K562 (cell line): ENCODE results near the gene DENR. TPM values are rescaled to one million over a fixed set of nuclear protein-coding genes. Genes with fewer than 3 reads are reported as not detected.
A peak's percentile ranks its signal among the peaks of the same experiment; 100 is the strongest.

ENCODE experiments used
- CEBPZ ChIP-seq: fragments of 150-350 bp; IDR thresholded peaks from 2 replicates; pipeline ENCODE4 v1.6.1; 2014; ENCODE audit warnings: low read depth, mild to moderate bottlenecking, low read length, borderline replicate concordance
- CREM ChIP-seq: IDR thresholded peaks from 2 replicates; pipeline ENCODE4 v1.6.1; 2014; ENCODE audit warnings: antibody characterized with exemption, low read depth
- GABPA ChIP-seq: fragments of 200-800 bp; sonication (Bioruptor generic); conservative IDR thresholded peaks from 2 replicates; pipeline ENCODE4 v1.6.1; 2016; ENCODE audit warnings: low read depth, missing genetic modification characterization, missing compliant biosample characterization
- KLF6 ChIP-seq: fragments of 250-450 bp; sonication (Bioruptor Pico); IDR thresholded peaks from 2 replicates; pipeline ENCODE4 v1.4.0; 2020; ENCODE audit warnings: mild to moderate bottlenecking, moderate library complexity, borderline replicate concordance
- MNT ChIP-seq, 2 experiments: fragments of 450-650 bp; conservative IDR thresholded peaks; 2 replicates each; pipeline ENCODE4 v1.6.1; 2017; ENCODE audit warnings: mild to moderate bottlenecking in 2 of 2, moderate library complexity in 2 of 2
- NBN ChIP-seq: fragments of 450-650 bp; IDR thresholded peaks from 2 replicates; pipeline ENCODE4 v1.6.1; 2016; ENCODE audit warnings: low read depth, mild to moderate bottlenecking
- SMAD1 ChIP-seq: fragments of 150-350 bp; IDR thresholded peaks from 2 replicates; pipeline ENCODE4 v1.6.1; 2014; ENCODE audit warnings: low read length, low read depth; ENCODE audit not compliant: partially characterized antibody
- STAT6 ChIP-seq: sonication (generic); formaldehyde crosslinking; IDR thresholded peaks from 2 replicates; pipeline ENCODE4 v1.8.1; 2023; ENCODE audit warnings: mild to moderate bottlenecking, missing genetic modification reagents
- TCF7L2 ChIP-seq: fragments of 150-350 bp; IDR thresholded peaks from 2 replicates; pipeline ENCODE4 v1.6.1; 2016; ENCODE audit warnings: low read depth, mild to moderate bottlenecking, low read length, moderate library complexity
- YY1 ChIP-seq, 3 experiments: IDR thresholded peaks; 2 replicates each; pipeline ENCODE4 v1.6.1; 2011; ENCODE audit warnings: low read length in 2 of 3, mild to moderate bottlenecking in 2 of 3, moderate library complexity in 2 of 3, borderline replicate concordance in 1 of 3, control low read depth in 1 of 3, low read depth in 1 of 3; ENCODE audit not compliant: insufficient read depth in 3 of 3, insufficient replicate concordance in 2 of 3, control insufficient read depth in 1 of 3, insufficient read length in 1 of 3; ENCODE audit errors: extremely low read depth in 1 of 3
- polyA plus RNA-seq, 8 experiments: library from polyadenylated mRNA; depleted of rRNA in 4 of 8; stranded (reverse) in 5 of 8; unstranded in 3 of 8; fragments of >200 nt; fragmentation: Nextera tagmentation in 2 of 8; fragmentation: Illumina TruSeq in 1 of 8; extraction: Ambion mirVana in 2 of 8; extraction: Trizol in 1 of 8; gene quantifications; 2 replicates each; pipeline versions ENCODE4 v1.2.1 to v1.2.3, GENCODE V29; 2011 to 2014; ENCODE audit warnings: inconsistent platforms in 1 of 8, missing spikeins in 1 of 8
- total RNA-seq, 7 experiments: library from RNA; depleted of rRNA in 6 of 7; stranded (reverse); fragments of >200 nt in 6 of 7; fragmentation: Illumina TruSeq in 2 of 7; extraction: Trizol in 2 of 7; gene quantifications; 2 replicates each; pipeline versions ENCODE4 v1.2.1 to v1.2.3, GENCODE V29; 2011 to 2021; ENCODE audit warnings: low replicate concordance in 1 of 7
- TF ChIP-seq, protein P1 (sequence below): fragments of 450-650 bp; IDR thresholded peaks from 2 replicates; pipeline ENCODE4 v1.6.1; 2016; ENCODE audit warnings: mild to moderate bottlenecking
- TF ChIP-seq, protein P2 (sequence below): IDR thresholded peaks from 2 replicates; pipeline ENCODE4 v1.6.1; 2016; ENCODE audit warnings: missing genetic modification characterization, missing compliant biosample characterization

The DENR gene
- total and polyA plus RNA-seq, 9 of the 15 experiments (the other 6 are each of a cell fraction or from before 2014, with no cell fraction given) = 32.5 to 77.4 (median 54.7) TPM

- TF ChIP-seq MNT (conservative IDR thresholded peaks at IDR 0.05) (peak; percentile 89 to 94), YY1 (IDR thresholded peaks at IDR 0.05; ENCODE audit: borderline replicate concordance in 1 of 3, control insufficient read depth in 1 of 3, extremely low read depth in 1 of 3, insufficient read depth in 3 of 3, insufficient read length in 1 of 3, insufficient replicate concordance in 2 of 3, low read depth in 1 of 3, low read length in 2 of 3) (peak in 2 of 3 experiments; percentile 41 to 44), KLF6 (0 out of 2 replicates have a peak, but pooled peaks have one; percentile 30), GABPA (tag) (peak; percentile 75), CEBPZ (0 out of 2 replicates have a peak, but pooled peaks have one; percentile 20), TCF7L2 (peak; percentile 63; the same call in 1 of the 2 replicates), SMAD1 (peak; percentile 68), CREM (peak; percentile 78), NBN (0 out of 2 replicates have a peak, but pooled peaks have one; percentile 35), STAT6 (CRISPR knock-in tag) (no peak)
- TF ChIP-seq, protein P1, sequence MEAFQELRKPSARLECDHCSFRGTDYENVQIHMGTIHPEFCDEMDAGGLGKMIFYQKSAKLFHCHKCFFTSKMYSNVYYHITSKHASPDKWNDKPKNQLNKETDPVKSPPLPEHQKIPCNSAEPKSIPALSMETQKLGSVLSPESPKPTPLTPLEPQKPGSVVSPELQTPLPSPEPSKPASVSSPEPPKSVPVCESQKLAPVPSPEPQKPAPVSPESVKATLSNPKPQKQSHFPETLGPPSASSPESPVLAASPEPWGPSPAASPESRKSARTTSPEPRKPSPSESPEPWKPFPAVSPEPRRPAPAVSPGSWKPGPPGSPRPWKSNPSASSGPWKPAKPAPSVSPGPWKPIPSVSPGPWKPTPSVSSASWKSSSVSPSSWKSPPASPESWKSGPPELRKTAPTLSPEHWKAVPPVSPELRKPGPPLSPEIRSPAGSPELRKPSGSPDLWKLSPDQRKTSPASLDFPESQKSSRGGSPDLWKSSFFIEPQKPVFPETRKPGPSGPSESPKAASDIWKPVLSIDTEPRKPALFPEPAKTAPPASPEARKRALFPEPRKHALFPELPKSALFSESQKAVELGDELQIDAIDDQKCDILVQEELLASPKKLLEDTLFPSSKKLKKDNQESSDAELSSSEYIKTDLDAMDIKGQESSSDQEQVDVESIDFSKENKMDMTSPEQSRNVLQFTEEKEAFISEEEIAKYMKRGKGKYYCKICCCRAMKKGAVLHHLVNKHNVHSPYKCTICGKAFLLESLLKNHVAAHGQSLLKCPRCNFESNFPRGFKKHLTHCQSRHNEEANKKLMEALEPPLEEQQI = no peak
- TF ChIP-seq, protein P2, sequence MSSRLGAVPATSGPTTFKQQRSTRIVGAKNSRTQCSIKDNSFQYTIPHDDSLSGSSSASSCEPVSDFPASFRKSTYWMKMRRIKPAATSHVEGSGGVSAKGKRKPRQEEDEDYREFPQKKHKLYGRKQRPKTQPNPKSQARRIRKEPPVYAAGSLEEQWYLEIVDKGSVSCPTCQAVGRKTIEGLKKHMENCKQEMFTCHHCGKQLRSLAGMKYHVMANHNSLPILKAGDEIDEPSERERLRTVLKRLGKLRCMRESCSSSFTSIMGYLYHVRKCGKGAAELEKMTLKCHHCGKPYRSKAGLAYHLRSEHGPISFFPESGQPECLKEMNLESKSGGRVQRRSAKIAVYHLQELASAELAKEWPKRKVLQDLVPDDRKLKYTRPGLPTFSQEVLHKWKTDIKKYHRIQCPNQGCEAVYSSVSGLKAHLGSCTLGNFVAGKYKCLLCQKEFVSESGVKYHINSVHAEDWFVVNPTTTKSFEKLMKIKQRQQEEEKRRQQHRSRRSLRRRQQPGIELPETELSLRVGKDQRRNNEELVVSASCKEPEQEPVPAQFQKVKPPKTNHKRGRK (tag) = peak; percentile 90
Measured at GRCh38 chr12:122752464-122753318, at the start of gene DENR (continued).
